Posterior vena cava (tissue), 2 donors: ENCODE data around the gene ANKRD24. TPM values are rescaled to one million over a fixed set of nuclear protein-coding genes. Genes with fewer than 3 reads are reported as not detected.
A peak's percentile ranks its signal among the peaks of the same experiment; 100 is the strongest.
"Not testable (repeated sequence)": the region's sequence is repeated elsewhere in the genome, so short reads cannot be mapped to it uniquely, and the experiment has no call there.

ENCODE experiments used
- DNase-seq: peaks from one replicate; pipeline ENCODE4 v3.0.0-alpha.2; 2020; ENCODE audit warnings: low spot score
- intact Hi-C, 2 donors: fragments of 100-400 bp; cut with DNase I; formaldehyde crosslinking; loops; one replicate each; pipeline versions ENCODE4 v1.14.1 to v1.14.2; 2022 to 2023
- total RNA-seq, 2 donors: library from RNA; stranded (reverse); fragmentation: NEBNext Ultra II Directional; extraction: Animal tissue kit (Norgen Biotek cat#: 25700); gene quantifications; one replicate each; pipeline ENCODE4 v1.2.1, GENCODE V29; 2021
- donor health status: DM: yes; HTN: yes; CAD: no.
- donor health status: DM: yes; HTN: yes; CAD: no.

The ANKRD24 gene
- total RNA-seq, 2 donors from 2014 or later, result 0.69 to 1.00 TPM

DNA sequence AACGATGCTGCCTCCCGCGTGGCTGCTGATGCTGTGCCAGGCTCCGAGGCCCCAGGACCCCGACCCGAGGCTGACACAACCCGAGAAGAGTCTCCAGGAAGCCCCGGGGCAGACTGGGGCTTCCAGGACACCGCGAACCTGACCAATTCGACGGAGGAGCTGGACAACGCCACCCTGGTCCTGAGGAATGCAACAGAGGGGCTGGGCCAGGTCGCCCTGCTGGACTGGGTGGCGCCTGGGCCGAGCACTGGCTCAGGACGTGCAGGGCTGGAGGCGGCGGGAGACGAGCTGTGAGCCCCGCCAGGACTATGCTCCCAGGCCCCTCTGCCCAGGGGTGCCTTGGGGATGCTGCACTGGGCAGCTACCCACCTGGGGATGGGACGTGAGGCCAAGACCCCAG is 10.8 kb upstream of the ANKRD24 start:
- intact Hi-C loops, result no loop called here
- no peak for DNase-seq

DNA sequence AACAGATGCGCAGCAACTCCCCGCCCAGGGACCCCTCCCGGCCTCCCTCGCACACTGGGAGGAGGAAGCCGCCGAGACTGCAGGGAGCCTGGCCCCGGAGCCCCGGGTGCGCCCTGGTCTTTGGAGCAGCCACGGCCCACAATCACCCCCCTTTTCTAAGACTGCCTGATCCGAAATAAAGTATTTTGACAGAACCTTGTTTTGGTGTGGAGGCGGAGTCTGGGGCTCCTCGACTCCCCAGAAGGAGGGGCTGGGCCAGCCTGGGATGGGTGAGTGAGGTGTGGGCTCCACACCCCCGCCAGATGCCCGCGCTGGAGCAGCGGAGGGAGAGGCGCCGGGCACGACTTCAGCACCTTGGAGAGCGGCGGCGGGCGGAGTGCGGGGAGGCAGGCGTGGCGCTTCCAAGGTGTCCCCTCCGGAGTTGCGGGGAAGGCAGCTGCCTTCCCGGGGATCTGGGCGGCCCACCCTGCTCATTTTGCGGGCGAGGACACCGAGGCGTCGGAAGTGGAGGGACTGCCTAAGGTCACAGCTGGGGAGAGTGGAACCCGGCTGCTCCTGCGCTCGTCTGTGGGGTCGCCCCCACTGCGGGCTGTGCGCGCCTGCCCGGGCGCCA is 9.5 kb upstream of the ANKRD24 start:
- intact Hi-C loops, result no loop called here
- peak; percentile 91 for DNase-seq

- no peak for DNase-seq
- intact Hi-C loops, result no loop called here
These were observed 8.8 kb upstream of the ANKRD24 start for GRCh38 chr19:4173479-4174212.

DNA sequence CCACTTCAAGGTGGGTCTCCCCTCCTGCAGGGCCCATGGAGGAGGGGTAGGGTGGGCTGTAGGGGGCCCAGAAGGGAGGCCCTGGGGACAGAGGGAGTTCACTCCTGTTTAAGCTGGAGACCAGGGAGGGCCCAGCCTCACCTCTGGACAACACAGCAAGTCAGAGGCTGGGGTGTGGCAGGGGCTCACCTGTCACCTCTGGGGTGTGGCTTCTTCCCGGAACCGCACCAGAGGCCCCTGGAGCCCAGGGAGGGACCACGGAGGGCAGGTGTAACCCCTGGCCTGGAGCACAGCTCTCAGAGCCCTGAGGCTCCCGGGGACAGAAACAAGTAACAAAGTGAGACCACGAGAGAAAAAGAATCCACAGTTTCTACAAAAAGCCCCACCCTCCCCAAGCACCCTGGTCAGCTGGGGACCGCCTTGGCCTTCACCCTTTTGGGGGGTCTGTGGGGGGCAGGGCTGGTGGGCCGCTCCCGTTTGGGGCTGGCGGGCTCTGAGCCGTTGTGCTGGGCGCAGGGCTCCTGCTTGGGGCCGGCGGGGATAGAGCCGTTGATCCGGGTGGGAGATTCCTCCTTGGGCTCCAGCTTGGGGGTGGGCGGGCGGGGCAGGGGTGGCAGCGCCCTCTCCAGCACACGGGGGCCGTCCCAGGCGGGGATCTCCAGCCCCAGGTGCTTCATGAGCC is 8.1 kb upstream of the ANKRD24 start:
- no peak for DNase-seq
- intact Hi-C loops, result no loop called here

DNA sequence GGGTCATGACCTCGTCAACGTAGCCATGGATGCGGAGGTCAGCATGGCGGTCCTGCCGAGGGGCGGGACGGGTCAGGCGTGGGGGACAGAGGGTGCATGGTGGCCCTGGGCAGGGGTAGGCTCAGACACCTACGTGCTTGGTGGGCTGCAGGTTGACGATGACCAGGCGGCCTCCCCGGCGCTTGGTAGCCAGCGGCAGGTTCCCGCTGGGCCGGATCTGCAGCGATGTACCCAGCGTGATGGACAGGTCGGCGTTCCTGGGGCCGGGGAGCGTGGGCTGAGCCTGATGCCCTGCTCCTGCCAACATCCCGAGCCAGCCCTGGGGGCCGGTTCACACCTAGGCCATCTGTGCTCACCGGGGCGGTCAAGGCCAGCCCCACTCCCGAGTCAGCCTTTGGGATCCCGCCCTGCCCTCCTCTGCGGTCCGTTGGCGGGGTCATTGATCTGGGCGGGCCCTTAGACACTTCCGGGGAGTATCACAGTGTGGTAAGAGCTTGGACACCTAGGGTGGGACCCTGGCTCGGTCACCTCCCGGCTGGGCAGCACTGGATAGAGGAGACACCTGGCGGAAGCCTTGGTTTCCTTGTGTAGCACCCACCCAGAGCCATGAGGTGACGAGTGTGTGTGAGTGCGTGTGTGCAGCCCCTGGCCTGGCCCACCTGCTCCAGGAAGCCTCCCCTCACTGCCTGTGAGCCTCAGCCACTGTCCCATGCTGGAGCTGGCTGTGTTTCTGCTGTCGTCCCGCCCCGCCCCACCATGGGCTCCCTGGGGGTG is 7.4 kb upstream of the ANKRD24 start:
- no peak for DNase-seq
- intact Hi-C loops, result no loop called here

GRCh38 chr19:4175669-4175931 is 6.9 kb upstream of the ANKRD24 start:
- intact Hi-C loops, result no loop called here
- no peak for DNase-seq

GRCh38 chr19:4177146-4177545 is 5.3 kb upstream of the ANKRD24 start:
- intact Hi-C loops, result no loop called here
- DNase-seq, result no peak

- intact Hi-C loops, result no loop called here
- no peak for DNase-seq
These were observed 3.5 kb upstream of the ANKRD24 start for GRCh38 chr19:4178990-4179389.

GRCh38 chr19:4181053-4181508 is 1.4 kb upstream of the ANKRD24 start:
- DNase-seq, result no peak
- intact Hi-C loops, result no loop called here

- intact Hi-C loops, result no loop called here
- no peak for DNase-seq
These were observed 1.7 kb downstream of the ANKRD24 start for GRCh38 chr19:4183967-4184717.

DNA sequence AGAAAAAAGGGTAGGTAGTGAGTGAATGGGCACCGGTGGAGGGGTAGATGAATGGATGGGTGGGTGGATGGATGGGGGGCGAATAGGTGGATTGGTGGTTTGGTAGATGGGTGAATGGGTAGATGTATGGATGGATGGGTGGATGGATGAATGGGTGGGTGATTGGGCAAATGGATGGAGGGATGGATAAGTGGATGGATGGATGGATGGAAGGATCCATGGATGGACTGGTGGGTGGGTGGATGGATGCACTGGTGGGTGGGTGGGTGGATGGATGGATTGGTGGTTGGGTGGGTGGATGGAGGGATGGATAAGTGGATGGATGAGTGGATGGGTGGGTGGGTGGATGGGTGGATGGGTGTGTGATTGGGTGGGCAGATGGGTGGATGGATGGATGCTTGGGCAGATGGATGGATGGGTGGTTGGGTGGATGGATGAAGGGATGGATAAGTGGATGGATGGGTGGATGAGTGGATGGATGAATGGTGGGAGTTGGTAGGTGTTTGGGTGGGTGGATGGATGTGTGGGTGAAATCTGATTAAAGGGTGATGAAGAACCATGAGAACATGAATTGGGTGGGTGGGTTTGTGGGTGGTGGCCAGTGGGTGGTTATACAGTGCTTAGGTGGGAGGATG is 2.3 kb downstream of the ANKRD24 start:
- no peak for DNase-seq
- intact Hi-C loops, result no loop called here

- intact Hi-C loops, result no loop called here
- DNase-seq, result no peak
These were observed 3.1 kb downstream of the ANKRD24 start for GRCh38 chr19:4185413-4186086.

DNA sequence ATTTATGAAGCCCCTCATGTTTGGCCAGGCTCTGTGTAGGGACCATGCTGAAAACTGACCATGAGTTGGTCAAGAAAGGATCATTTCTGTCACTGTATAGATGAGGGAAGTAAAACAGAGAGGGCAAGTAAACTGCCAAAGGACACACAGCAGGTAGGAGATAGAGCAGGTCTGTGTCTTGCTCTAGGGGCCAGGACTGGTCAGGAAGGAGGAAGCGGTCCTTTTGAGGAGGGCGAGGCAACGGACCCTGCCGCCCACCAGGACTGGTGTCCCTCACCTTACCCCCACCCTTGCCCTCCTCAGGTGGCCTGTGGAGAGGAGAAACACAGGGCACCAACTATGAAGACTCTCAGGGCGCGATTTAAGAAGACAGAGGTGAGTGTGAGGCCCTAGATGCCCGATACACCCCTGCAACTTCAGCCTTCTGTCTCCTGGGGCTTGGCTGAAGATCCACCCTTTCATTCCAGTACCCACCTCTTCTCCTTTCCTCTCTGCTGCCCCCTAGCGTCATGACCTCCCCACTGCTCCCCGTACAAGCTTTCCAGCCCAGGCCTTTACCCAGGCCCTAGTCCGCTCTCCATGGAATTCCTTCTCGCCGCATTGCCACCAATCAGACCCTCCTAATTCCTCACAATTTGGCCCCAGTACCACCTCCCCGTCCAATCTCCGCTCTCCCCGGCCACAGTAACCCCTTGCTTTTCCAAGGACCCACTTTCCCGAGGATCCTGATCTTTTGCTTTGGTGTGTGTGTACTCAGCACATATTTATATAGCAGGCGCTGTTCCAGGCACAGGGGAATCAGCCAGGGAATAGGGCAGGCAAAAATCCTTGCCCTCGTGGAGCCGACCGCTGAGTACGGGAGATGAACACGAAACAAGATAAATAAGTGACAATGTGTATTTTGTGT is 3.9 kb downstream of the ANKRD24 start:
- peak; percentile 88 for DNase-seq
- intact Hi-C loops, result no loop called here

DNA sequence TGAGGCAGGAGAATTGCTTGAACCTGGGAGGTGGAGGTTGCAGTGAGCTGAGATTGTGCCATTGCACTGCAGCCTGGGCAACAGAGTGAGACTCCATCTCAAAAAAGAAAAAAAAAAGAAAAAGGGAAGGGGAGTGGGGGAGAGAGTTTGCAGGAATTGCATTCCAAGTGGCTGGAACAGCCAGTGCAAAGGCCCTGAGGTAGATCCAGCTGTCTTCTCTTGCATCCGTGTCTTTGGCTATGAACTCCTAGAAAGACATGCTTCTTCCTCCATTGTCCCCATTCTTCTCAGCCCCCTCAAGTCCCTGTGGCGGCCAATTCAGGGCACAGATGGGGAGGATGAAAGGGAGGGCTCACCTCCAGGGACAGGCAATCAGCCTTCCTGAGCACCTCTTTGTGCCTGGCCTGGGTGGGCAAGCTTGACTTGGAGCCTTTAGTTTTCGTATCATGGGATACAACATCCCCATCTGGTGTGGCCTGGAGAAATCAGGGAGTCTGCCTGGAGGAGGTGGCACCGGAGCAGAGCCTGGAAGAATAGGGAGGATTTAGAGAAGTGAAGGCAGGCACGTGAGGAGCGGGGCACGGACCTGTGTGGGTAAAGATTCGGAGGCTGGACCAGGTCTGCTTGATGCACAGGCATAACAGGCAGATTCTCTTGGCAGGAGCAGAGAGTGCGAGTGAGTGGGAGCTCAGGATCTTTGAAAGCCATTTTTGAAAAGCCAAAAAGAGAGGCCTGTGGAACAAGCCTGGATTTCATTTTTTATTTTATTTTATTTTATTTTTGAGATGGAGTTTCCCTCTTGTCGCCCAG is 5.0 kb downstream of the ANKRD24 start:
- no peak for DNase-seq
- intact Hi-C loops, result no loop called here

GRCh38 chr19:4189641-4190040 is 7.2 kb downstream of the ANKRD24 start:
- intact Hi-C loops, result no loop called here
- no peak for DNase-seq

GRCh38 chr19:4192537-4192936 is 10.0 kb downstream of the ANKRD24 start:
- not testable (repeated sequence) for DNase-seq

GRCh38 chr19:4194353-4194752 is 11.9 kb downstream of the ANKRD24 start:
- no peak for DNase-seq
- intact Hi-C loops, result no loop called here

More at GRCh38 chr19:4192537-4192936, 10.0 kb downstream of the ANKRD24 start:
- intact Hi-C loops, result not testable (repeated sequence)
